Colonic mucosa (tissue), 4 donors: Measurements from ENCODE around the gene MFNG. TPM values are rescaled to one million over a fixed set of nuclear protein-coding genes. Genes with fewer than 3 reads are reported as not detected.

Experiments used
- DNase-seq: peaks from one replicate; pipeline ENCODE4 v3.0.0-alpha.2; 2020
- H3K27ac ChIP-seq: fragments of 200-600 bp; one replicate; pipeline ENCODE4 v1.8.0; 2021
- H3K27me3 ChIP-seq: fragments of 200-600 bp; one replicate; pipeline ENCODE4 v1.8.0; 2021
- H3K36me3 ChIP-seq: fragments of 200-600 bp; one replicate; pipeline ENCODE4 v1.8.0; 2021
- H3K4me1 ChIP-seq: fragments of 200-600 bp; one replicate; pipeline ENCODE4 v1.8.0; 2021; ENCODE audit warnings: mild to moderate bottlenecking
- H3K4me3 ChIP-seq: fragments of 200-600 bp; one replicate; pipeline ENCODE4 v1.8.0; 2021
- H3K9ac ChIP-seq, 2 donors: one replicate each; pipeline ENCODE4 v1.7.0; 2013; ENCODE audit warnings: control low read depth in 2 of 2, low read depth in 2 of 2, low read length in 2 of 2
- H3K9me3 ChIP-seq: fragments of 200-600 bp; one replicate; pipeline ENCODE4 v1.8.0; 2021
- intact Hi-C: fragments of 100-400 bp; cut with DNase I; formaldehyde crosslinking; loops from one replicate; pipeline ENCODE4 v1.14.1; 2022
- total RNA-seq, 2 donors: library from RNA; stranded (reverse); fragmentation: NEBNext Ultra II Directional in 1 of 2; extraction: Animal tissue kit (Norgen Biotek cat#: 25700) in 1 of 2; gene quantifications; one replicate each; pipeline ENCODE4 v1.2.1, GENCODE V29; 2021
- TF ChIP-seq, protein P1 (sequence below): fragments of 200-600 bp; IDR thresholded peaks from one replicate; pipeline ENCODE4 v1.8.0; 2022; ENCODE audit warnings: antibody characterized with exemption, mild to moderate bottlenecking
- donor health status: healthy.
- donor health status: DM: no; HTN: no; CAD: no.
- donor health status: DM: no; HTN: no; CAD: no.

Gene MFNG
- total RNA-seq, 2 donors from 2014 or later, result 6.5 to 10.7 TPM

GRCh38 chr22:37520776-37521191 lies 34.6 kb upstream of the MFNG start:
- Histone ChIP-seq H3K4me1 (peaks cover 11% of the 10 kb centered on the region), H3K36me3 (no peaks in the 10 kb centered on the region), H3K9me3 (no peaks in the 10 kb centered on the region), H3K27me3 (no peaks in the 10 kb centered on the region), H3K4me3 (no peak overlapping the region), H3K9ac (peak overlapping the region; percentile 16 to 54), H3K27ac (peak overlapping the region; percentile 31)
- intact Hi-C loops, result no loop called here
- no peak for DNase-seq
- TF ChIP-seq, protein P1, sequence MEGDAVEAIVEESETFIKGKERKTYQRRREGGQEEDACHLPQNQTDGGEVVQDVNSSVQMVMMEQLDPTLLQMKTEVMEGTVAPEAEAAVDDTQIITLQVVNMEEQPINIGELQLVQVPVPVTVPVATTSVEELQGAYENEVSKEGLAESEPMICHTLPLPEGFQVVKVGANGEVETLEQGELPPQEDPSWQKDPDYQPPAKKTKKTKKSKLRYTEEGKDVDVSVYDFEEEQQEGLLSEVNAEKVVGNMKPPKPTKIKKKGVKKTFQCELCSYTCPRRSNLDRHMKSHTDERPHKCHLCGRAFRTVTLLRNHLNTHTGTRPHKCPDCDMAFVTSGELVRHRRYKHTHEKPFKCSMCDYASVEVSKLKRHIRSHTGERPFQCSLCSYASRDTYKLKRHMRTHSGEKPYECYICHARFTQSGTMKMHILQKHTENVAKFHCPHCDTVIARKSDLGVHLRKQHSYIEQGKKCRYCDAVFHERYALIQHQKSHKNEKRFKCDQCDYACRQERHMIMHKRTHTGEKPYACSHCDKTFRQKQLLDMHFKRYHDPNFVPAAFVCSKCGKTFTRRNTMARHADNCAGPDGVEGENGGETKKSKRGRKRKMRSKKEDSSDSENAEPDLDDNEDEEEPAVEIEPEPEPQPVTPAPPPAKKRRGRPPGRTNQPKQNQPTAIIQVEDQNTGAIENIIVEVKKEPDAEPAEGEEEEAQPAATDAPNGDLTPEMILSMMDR, result no peak

DNA sequence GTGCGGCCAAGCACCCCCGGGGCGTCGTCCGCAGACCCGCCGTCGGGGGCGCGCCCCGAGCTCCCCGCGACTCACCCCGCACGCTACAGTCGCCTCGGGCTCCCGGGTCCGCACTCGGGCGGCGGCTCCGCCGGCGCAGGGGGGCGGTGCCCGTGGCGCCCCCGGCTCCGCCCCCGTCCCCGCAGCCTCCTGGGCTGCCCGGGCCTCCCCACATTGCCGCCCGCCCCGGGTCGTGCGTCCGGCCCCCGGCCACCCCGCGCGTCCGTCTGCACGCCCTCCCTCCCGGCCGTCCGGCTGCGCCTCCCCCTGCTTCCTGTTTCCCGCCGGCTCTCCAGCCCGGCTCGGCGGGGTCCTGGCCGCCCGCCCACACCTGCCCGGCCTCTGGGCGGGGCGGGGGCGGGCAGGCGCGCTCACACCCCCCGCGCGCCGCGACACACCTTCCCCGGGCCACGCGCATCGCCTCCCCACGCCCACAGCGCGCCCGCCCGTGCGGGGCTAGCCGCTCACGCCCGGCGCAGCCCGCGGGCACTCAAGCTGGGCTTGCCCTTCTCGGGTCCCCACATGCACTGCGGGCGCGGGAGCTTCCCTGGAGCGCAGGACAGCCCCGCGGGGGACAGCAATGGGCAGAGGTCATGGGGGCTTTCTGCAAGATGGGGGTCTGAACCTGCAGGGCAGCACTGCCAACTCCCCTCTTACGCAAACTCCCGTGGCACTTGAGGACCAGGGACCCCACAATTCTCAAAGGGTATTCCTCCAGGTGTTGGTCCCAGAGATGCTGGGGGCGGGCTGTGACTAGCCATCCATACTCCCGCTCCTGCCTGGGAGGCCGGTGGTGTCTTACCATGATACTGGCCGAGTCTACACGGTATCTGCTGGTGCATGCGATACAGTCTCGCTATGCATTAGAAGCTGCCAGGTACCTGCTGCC lies 33.3 kb upstream of the MFNG start, which contains the start of gene CARD10:
Gene CARD10, minus strand, starts transcription at position 148 of the 928 bp plus-strand sequence. CDS start 215 bp downstream, outside the sequence.
- intact Hi-C loops, result no loop called here
- H3K4me3 ChIP-seq, result peak within 1 kb of the TSS; percentile 90
- H3K9ac ChIP-seq, result peak within 1 kb of the TSS; percentile 80 to 86
- peak within 1 kb of the TSS; percentile 81 for H3K27ac ChIP-seq
- H3K27me3 ChIP-seq, result no peaks in the 10 kb centered on the region
- DNase-seq, result peak; percentile 62
- H3K4me1 ChIP-seq, result peaks cover 11% of the 10 kb centered on the region
- no peaks in the 10 kb centered on the region for H3K36me3 ChIP-seq
- no peaks in the 10 kb centered on the region for H3K9me3 ChIP-seq
- TF ChIP-seq, protein P1, result no peak

- TF ChIP-seq, protein P1, result no peak
- DNase-seq, result peak; percentile 73
- H3K27me3 ChIP-seq, result no peaks in the 10 kb centered on the region
These were observed 32.5 kb upstream of the MFNG start for GRCh38 chr22:37518509-37519267.

DNA sequence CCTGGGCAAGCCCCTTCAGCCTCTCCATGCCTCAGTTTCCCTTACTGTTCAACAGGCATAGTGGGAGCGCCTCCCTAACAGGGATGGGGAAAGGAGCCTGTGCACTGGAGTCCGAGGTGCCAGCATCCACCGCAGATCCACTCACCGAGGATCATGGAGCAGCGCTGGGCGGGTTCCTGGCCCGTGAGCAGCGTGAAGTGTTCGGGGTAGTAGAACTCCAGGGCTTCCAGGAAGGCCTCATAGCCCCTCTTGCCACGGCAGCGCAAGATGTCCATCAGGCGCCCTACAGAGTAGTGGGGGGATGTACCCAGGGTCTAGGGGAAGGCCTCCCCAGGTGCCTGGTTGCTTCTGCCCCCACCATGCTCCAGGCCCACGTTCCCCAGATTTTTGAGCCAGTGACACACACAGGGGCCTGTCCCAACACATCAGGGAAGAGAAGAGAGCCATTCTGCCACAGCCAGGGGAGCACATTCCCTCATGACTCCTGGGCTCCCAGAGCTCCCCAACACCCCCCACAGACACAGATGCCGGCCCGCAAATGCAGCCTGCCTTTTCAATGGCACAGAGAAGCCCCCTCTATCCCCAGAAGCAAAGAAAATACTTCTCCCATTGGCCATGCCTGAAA lies 31.8 kb upstream of the MFNG start:
- Histone ChIP-seq H3K27me3 (no peaks in the 10 kb centered on the region), H3K4me1 (peaks cover 11% of the 10 kb centered on the region)
- DNase-seq, result no peak

More at GRCh38 chr22:37518509-37519267, 32.5 kb upstream of the MFNG start:
- intact Hi-C loops, result no loop called here
- H3K9me3 ChIP-seq, result no peaks in the 10 kb centered on the region
- H3K27ac ChIP-seq, result peak overlapping the region; percentile 81
- H3K36me3 ChIP-seq, result no peaks in the 10 kb centered on the region
- H3K4me1 ChIP-seq, result peaks cover 11% of the 10 kb centered on the region
- peak overlapping the region; percentile 80 to 86 for H3K9ac ChIP-seq
- H3K4me3 ChIP-seq, result peak overlapping the region; percentile 90

More for the DNA sequence above, 31.8 kb upstream of the MFNG start:
- Histone ChIP-seq H3K9me3 (no peaks in the 10 kb centered on the region), H3K9ac (peak overlapping the region; percentile 80 to 86), H3K27ac (peak overlapping the region; percentile 81), H3K4me3 (peak overlapping the region; percentile 90), H3K36me3 (no peaks in the 10 kb centered on the region)
- TF ChIP-seq, protein P1, result no peak
- intact Hi-C loops, result no loop called here
